ENCODE measurements around the gene CHST11. TPM values are rescaled to one million over a fixed set of nuclear protein-coding genes. Genes with fewer than 3 reads are reported as not detected.

Gene CHST11
- total and polyA plus RNA-seq, 9 of the 15 experiments (the other 6 are each of a cell fraction or from before 2014, with no cell fraction given), result 2.3 to 38.7 (median 15.0) TPM

- peak in 1 of 2 experiments; percentile 72; a peak in 3 of 4 replicates for TF ChIP-seq RCOR1 (IDR thresholded peaks at IDR 0.05; ENCODE audit: borderline replicate concordance in 1 of 2, low read depth in 2 of 2, low read length in 2 of 2)
- 0 out of 2 replicates have a peak, but pooled peaks have one; percentile 12 for TF ChIP-seq ARID3A (IDR thresholded peaks at IDR 0.05; ENCODE audit: borderline replicate concordance, low read depth, low read length)
- peak; percentile 57; the same call in 1 of the 2 replicates for TF ChIP-seq ZBTB17 (CRISPR knock-in tag; IDR thresholded peaks at IDR 0.05)
These were observed 141.9 kb downstream of the CHST11 start (continued) for GRCh38 chr12:104598342-104599271.

GRCh38 chr12:104599272-104600035 lies 142.7 kb downstream of the CHST11 start:
- Histone ChIP-seq H3K4me3 (peak overlapping the region; percentile 6; the same call in 1 of the 2 replicates), H3K4me2 (ENCODE audit: insufficient read depth, low read length) (peak overlapping the region; percentile 69), H3K27ac (ENCODE audit: extremely low read depth, low read depth, low read length) (peak overlapping the region; percentile 84), H3K9me3 (replicated peaks; ENCODE audit: control insufficient read depth, insufficient read depth, low read depth, low read length) (no peaks in the 10 kb centered on the region), H4K20me1 (replicated peaks; ENCODE audit: control insufficient read depth, insufficient read depth, low read length) (no peaks in the 10 kb centered on the region; the same call in 1 of the 2 replicates), H2AFZ (ENCODE audit: low read depth, low read length) (peak overlapping the region; percentile 52; the same call in 1 of the 2 replicates), H3K27me3 (ENCODE audit: control insufficient read depth in 2 of 2, insufficient read depth in 2 of 2, low read length in 2 of 2) (no peaks in the 10 kb centered on the region), H3K36me3 (ENCODE audit: control insufficient read depth, insufficient read depth, low read length) (peaks cover 11% of the 10 kb centered on the region; the same call in 2 of the 3 replicates), H3K4me1 (replicated peaks in 1 of 2; ENCODE audit: control insufficient read depth in 2 of 2, insufficient read depth in 2 of 2, low read length in 2 of 2) (peaks cover 33 to 89% of the 10 kb centered on the region in 2 experiments), H3K9me1 (ENCODE audit: control insufficient read depth, insufficient read depth, low read length) (peaks cover 6% of the 10 kb centered on the region), H3K79me2 (ENCODE audit: control insufficient read depth, insufficient read depth, low read length) (peaks cover 86% of the 10 kb centered on the region), H3K9ac (ENCODE audit: insufficient read depth in 1 of 2, low read depth in 2 of 2, low read length in 2 of 2) (peak overlapping the region; percentile 33 to 70)
- POLR2A ChIA-PET, result interaction anchor here (0.6 to 1.1 kb wide), 4 partner anchors 19 to 138 kb away, joined by 3 to 4 read pairs (median 3); no protein-coding TSS in a partner anchor
- in situ Hi-C loops (cut with MboI) (no loop called here), intact Hi-C loops (cut with micrococcal nuclease) (loop anchor here (2.0 to 5.0 kb wide), 4 partner anchors 23 to 217 kb away; partner anchors contain the start of gene CHST11)
- no TSS peak for BruUV-seq (replicated peaks)
- ATAC-seq (no peak), DNase-seq (ENCODE audit: extremely low read depth in 1 of 4, low spot score in 3 of 4) (no peak), FAIRE-seq (no peak)
- 16% methylated on average over 16 of the region's 16 CpGs for WGBS (ENCODE audit: insufficient coverage, low coverage, missing lambda C conversion rate)
- CTCF ChIA-PET (ENCODE audit: low intra/inter-chr PET ratio), result no interaction called here
- TF ChIP-seq, protein P1, sequence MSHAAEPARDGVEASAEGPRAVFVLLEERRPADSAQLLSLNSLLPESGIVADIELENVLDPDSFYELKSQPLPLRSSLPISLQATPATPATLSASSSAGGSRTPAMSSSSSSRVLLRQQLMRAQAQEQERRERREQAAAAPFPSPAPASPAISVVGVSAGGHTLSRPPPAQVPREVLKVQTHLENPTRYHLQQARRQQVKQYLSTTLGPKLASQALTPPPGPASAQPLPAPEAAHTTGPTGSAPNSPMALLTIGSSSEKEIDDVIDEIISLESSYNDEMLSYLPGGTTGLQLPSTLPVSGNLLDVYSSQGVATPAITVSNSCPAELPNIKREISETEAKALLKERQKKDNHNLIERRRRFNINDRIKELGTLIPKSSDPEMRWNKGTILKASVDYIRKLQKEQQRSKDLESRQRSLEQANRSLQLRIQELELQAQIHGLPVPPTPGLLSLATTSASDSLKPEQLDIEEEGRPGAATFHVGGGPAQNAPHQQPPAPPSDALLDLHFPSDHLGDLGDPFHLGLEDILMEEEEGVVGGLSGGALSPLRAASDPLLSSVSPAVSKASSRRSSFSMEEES (CRISPR knock-in tag; IDR thresholded peaks at IDR 0.05), result no peak
- peak; percentile 68; the same call in 1 of the 2 replicates for TF ChIP-seq ZNF197 (CRISPR knock-in tag; IDR thresholded peaks at IDR 0.05; ENCODE audit: low read depth)
- TF ChIP-seq, protein P2, sequence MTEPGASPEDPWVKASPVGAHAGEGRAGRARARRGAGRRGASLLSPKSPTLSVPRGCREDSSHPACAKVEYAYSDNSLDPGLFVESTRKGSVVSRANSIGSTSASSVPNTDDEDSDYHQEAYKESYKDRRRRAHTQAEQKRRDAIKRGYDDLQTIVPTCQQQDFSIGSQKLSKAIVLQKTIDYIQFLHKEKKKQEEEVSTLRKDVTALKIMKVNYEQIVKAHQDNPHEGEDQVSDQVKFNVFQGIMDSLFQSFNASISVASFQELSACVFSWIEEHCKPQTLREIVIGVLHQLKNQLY (CRISPR knock-in tag; conservative IDR thresholded peaks at IDR 0.05), result no peak
- peak; percentile 14; the same call in 1 of the 2 replicates for TF ChIP-seq ZNF395 (CRISPR knock-in tag; IDR thresholded peaks at IDR 0.05)
- no peak for TF ChIP-seq CHD2 (IDR thresholded peaks at IDR 0.05; ENCODE audit: low read depth, low read length)
- no peak for TF ChIP-seq SUPT5H (IDR thresholded peaks at IDR 0.05)
- peak; percentile 91 for TF ChIP-seq NFIC (IDR thresholded peaks at IDR 0.05)
- TF ChIP-seq TAL1 (IDR thresholded peaks at IDR 0.05), result no peak
